Adrenal gland (tissue), 12 donors: ENCODE measurements around the gene STK40. TPM values are rescaled to one million over a fixed set of nuclear protein-coding genes. Genes with fewer than 3 reads are reported as not detected.

ENCODE experiments used
- DNase-seq, 7 donors: peaks; one replicate each; pipeline ENCODE4 v3.0.0-alpha.2; 2019 to 2020
- H3K27ac ChIP-seq, 5 donors: fragments of 200-600 bp; sonication (generic) in 4 of 5; 1 replicate in 3 of 5; 2 replicates in 2 of 5; pipeline versions ENCODE4 v1.5.1 to v1.8.0; 2016 to 2020; ENCODE audit warnings: mild to moderate bottlenecking in 1 of 5
- H3K27me3 ChIP-seq: fragments of 200-600 bp; 2 replicates; pipeline ENCODE4 v1.8.0; 2021
- H3K36me3 ChIP-seq, 2 donors: fragments of 200-600 bp; replicated peaks in 1 of 2; 1 replicate in 1 of 2; 2 replicates in 1 of 2; pipeline versions ENCODE4 v1.5.1 to v1.8.0; 2018 to 2022
- H3K4me1 ChIP-seq, 2 donors: fragments of 200-600 bp; replicated peaks in 1 of 2; 1 replicate in 1 of 2; 2 replicates in 1 of 2; pipeline versions ENCODE4 v1.5.1 to v1.8.0; 2018 to 2021
- H3K4me3 ChIP-seq, 4 donors: fragments of 200-600 bp; sonication (generic) in 3 of 4; one replicate each; pipeline ENCODE4 v1.5.1; 2016 to 2018
- H3K9me3 ChIP-seq, 3 donors: fragments of 200-600 bp; sonication (generic) in 1 of 3; replicated peaks in 1 of 3; 1 replicate in 2 of 3; 2 replicates in 1 of 3; pipeline versions ENCODE4 v1.5.1 to v1.8.0; 2016 to 2021
- CTCF ChIP-seq, 6 experiments: fragments of 450-650 bp in 4 of 6; fragments of 200-600 bp in 2 of 6; sonication (generic) in 1 of 6; IDR thresholded peaks; 1 replicate in 5 of 6; 2 replicates in 1 of 6; pipeline versions ENCODE4 v1.5.1 to v1.8.0; 2016 to 2021; ENCODE audit warnings: antibody characterized with exemption in 6 of 6, mild to moderate bottlenecking in 2 of 6, moderate library complexity in 1 of 6
- POLR2A ChIP-seq, 2 donors: fragments of 450-650 bp; IDR thresholded peaks; one replicate each; pipeline ENCODE4 v1.6.1; 2017; ENCODE audit warnings: antibody characterized with exemption in 2 of 2, mild to moderate bottlenecking in 2 of 2, moderate library complexity in 1 of 2
- WGBS, 4 donors: extraction: QIAGEN DNeasy Blood & Tissue Kit in 2 of 4; methylation state at CpG; one replicate each; pipeline versions ENCODE4 v1.1.5 to v1.1.7; 2013 to 2017; 5-methylcytosine and 5-hydroxymethylcytosine counted together
- intact Hi-C, 2 donors: fragments of 100-400 bp; cut with DNase I; formaldehyde crosslinking; loops; one replicate each; pipeline versions ENCODE4 v1.14.1 to v1.15.0; 2022 to 2023
- polyA plus RNA-seq, 3 donors: library from polyadenylated mRNA; stranded (reverse); fragments of 200-250 nt in 2 of 3; fragments of 350-450 nt in 1 of 3; fragmentation: Illumina TruSeq in 1 of 3; extraction: RNeasy Lipid Tissue Mini Kit (QIAGEN cat#74804) in 1 of 3; gene quantifications; one replicate each; pipeline ENCODE4 v1.2.3, GENCODE V29; 2013 to 2014
- small RNA-seq, 2 donors: library from RNA; depleted of rRNA; stranded (forward); fragments of <200 nt; gene quantifications; one replicate each; pipeline ENCODE3, GENCODE V24; 2016
- total RNA-seq, 9 donors: library from RNA; depleted of rRNA in 4 of 9; stranded (reverse); fragments of >200 nt in 4 of 9; fragments of 120-200 nt in 1 of 9; fragmentation: NEBNext Ultra II Directional in 1 of 9; extraction: Animal tissue kit (Norgen Biotek cat#: 25700) in 1 of 9; gene quantifications; one replicate each; pipeline versions ENCODE4 v1.1.0 to v1.2.4, GENCODE V29; 2013 to 2023
- donor health status: healthy with polysubstance abuse.
- donor health status: Bipolar disorder and iron deficiency.
- donor health status: DM: yes; HTN: yes; CAD: no.
- donor health status: DM: no; HTN: no; CAD: no.
- donor health status: DM: no; HTN: no; CAD: no.
- donor health status: DM: yes; HTN: yes; CAD: no.

Gene STK40
- total and polyA plus RNA-seq, 12 donors = 9.8 to 31.2 (median 24.7) TPM

DNA sequence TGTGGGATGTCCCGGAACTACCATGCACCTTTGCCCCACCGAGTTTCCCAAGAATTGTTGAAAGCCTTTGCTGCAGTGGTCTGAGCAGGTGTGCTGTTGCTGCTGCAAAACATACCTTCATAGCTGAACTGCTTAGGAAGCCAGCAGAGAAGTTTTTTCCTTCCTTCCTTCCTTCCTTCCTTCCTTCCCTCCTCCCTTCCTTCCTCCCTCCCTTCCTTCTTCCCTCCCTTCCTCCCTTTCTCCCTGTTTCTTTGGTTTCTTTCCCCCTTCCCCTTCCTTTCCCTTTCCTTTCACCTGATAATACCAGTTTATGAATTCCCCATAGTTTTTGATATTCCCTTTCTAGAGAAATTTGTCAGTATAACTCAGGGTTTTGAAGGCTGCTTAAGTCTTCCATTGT, 90.3 kb downstream of the STK40 start:
- Histone ChIP-seq H3K27ac (no peak overlapping the region), H3K4me3 (no peak overlapping the region), H3K9me3 (no peaks in the 10 kb centered on the region), H3K36me3 (peaks cover 0 to 76% of the 10 kb centered on the region in 2 donors), H3K4me1 (peaks cover 0 to 17% of the 10 kb centered on the region in 2 donors), H3K27me3 (no peaks in the 10 kb centered on the region)
- 90 to 98% (median 96%) methylated on average over 2 of the region's 2 CpGs for WGBS, 4 donors
- no peak for TF ChIP-seq CTCF (IDR thresholded peaks at IDR 0.05)
- TF ChIP-seq POLR2A (IDR thresholded peaks at IDR 0.05) = no peak
- DNase-seq = no peak
- intact Hi-C loops = no loop called here

Small RNAs within 50 kb of the gene (small RNA-seq; reads per million reads assigned to genes)
- gene RNU4-27P (0 reads per million in 2 donors), gene SNORA63C (4.4 to 5.1 reads per million in 2 donors)

Other genes starting within 250 kb of the STK40 start
- 100 to 1,000 TPM in 6 of 9 donors, 10 to 100 TPM in 3; 74.6 to 182 (median 124) TPM for gene TRAPPC3, start 236.4 kb downstream of the STK40 start, total RNA-seq
- 100 to 1,000 TPM in 1 of 3 donors, 10 to 100 TPM in 2; 54.0 to 106 (median 65.1) TPM for gene TRAPPC3, start 236.4 kb downstream of the STK40 start, polyA plus RNA-seq
- gene MAP7D1, start 229.8 kb downstream of the STK40 start, total RNA-seq = 100 to 1,000 TPM in 1 of 9 donors, 10 to 100 TPM in 8; 11.8 to 121 (median 72.1) TPM
- gene MAP7D1, start 229.8 kb downstream of the STK40 start, polyA plus RNA-seq = 10 to 100 TPM; 39.7 to 79.9 (median 47.2) TPM
- gene THRAP3, start 161.5 kb downstream of the STK40 start, total RNA-seq = 100 to 1,000 TPM in 2 of 9 donors, 10 to 100 TPM in 7; 68.1 to 120 (median 84.5) TPM
- gene THRAP3, start 161.5 kb downstream of the STK40 start, polyA plus RNA-seq = 100 to 1,000 TPM in 1 of 3 donors, 10 to 100 TPM in 2; 34.4 to 108 (median 39.6) TPM
- 1 to 10 TPM in 6 of 9 donors, under 1 TPM in 3; 0.69 to 3.0 (median 1.9) TPM for gene SH3D21, start 79.6 kb downstream of the STK40 start, total RNA-seq
- 10 to 100 TPM in 1 of 3 donors, 1 to 10 TPM in 1, under 1 TPM in 1; 0.73 to 18.4 (median 1.8) TPM for gene SH3D21, start 79.6 kb downstream of the STK40 start, polyA plus RNA-seq
- gene EVA1B, start 62.3 kb downstream of the STK40 start, total RNA-seq = 100 to 1,000 TPM in 4 of 9 donors, 10 to 100 TPM in 5; 17.6 to 185 (median 92.3) TPM
- 100 to 1,000 TPM in 1 of 3 donors, 10 to 100 TPM in 1, not detected in 1; 59.5 to 105 TPM for gene EVA1B, start 62.3 kb downstream of the STK40 start, polyA plus RNA-seq
- 10 to 100 TPM; 13.2 to 42.1 (median 34.8) TPM for gene LSM10, start 12.0 kb upstream of the STK40 start, total RNA-seq
- gene LSM10, start 12.0 kb upstream of the STK40 start, polyA plus RNA-seq = 10 to 100 TPM; 33.5 to 48.7 (median 39.9) TPM
- gene OSCP1, start 64.5 kb upstream of the STK40 start, total RNA-seq = 10 to 100 TPM in 6 of 9 donors, 1 to 10 TPM in 3; 5.5 to 29.9 (median 11.4) TPM
- 10 to 100 TPM; 11.1 to 20.5 (median 14.1) TPM for gene OSCP1, start 64.5 kb upstream of the STK40 start, polyA plus RNA-seq
- gene MRPS15, start 78.5 kb upstream of the STK40 start, total RNA-seq = 100 to 1,000 TPM in 1 of 9 donors, 10 to 100 TPM in 8; 49.8 to 116 (median 71.8) TPM
- 100 to 1,000 TPM; 156 to 287 (median 256) TPM for gene MRPS15, start 78.5 kb upstream of the STK40 start, polyA plus RNA-seq
- gene CSF3R, start 97.0 kb upstream of the STK40 start, total RNA-seq = 10 to 100 TPM in 4 of 9 donors, 1 to 10 TPM in 5; 2.1 to 21.7 (median 9.5) TPM
- gene CSF3R, start 97.0 kb upstream of the STK40 start, polyA plus RNA-seq = 10 to 100 TPM in 2 of 3 donors, 1 to 10 TPM in 1; 2.3 to 24.5 (median 13.9) TPM